Measurements from ENCODE around the gene HOXD3. TPM values are rescaled to one million over a fixed set of nuclear protein-coding genes. Genes with fewer than 3 reads are reported as not detected.

Gene HOXD3
- total RNA-seq, 2 donors from 2014 or later: not detected

- no peak for DNase-seq (ENCODE audit: low spot score)
- peaks cover 32% of the 10 kb centered on the region for H3K36me3 Mint-ChIP-seq
- H3K27ac Mint-ChIP-seq: no peak overlapping the region
- H3K4me1 Mint-ChIP-seq (ENCODE audit: low read depth in 2 of 2): peaks cover 30% of the 10 kb centered on the region in 2 donors
- H3K9me3 Mint-ChIP-seq: no peaks in the 10 kb centered on the region
- no peak for ATAC-seq
- H3K27me3 Mint-ChIP-seq: peaks cover 62 to 81% of the 10 kb centered on the region in 2 donors
- H3K4me3 Mint-ChIP-seq: no peak overlapping the region
These were observed 23.1 kb upstream of the HOXD3 start for GRCh38 chr2:176134035-176134434.

- no peak for ATAC-seq
- Mint-ChIP-seq H3K4me3 (peak overlapping the region; percentile 24), H3K9me3 (peaks cover 4% of the 10 kb centered on the region), H3K4me1 (ENCODE audit: low read depth in 2 of 2) (peaks cover 33 to 34% of the 10 kb centered on the region in 2 donors), H3K36me3 (peaks cover 35% of the 10 kb centered on the region), H3K27ac (no peak overlapping the region), H3K27me3 (peaks cover 67 to 89% of the 10 kb centered on the region in 2 donors)
- DNase-seq (ENCODE audit: low spot score): no peak
These were observed 22.1 kb upstream of the HOXD3 start for GRCh38 chr2:176135035-176135440.

- no peak overlapping the region for H3K4me3 Mint-ChIP-seq
- DNase-seq (ENCODE audit: low spot score) (no peak), ATAC-seq (no peak)
- H3K27ac Mint-ChIP-seq: no peak overlapping the region
- H3K4me1 Mint-ChIP-seq (ENCODE audit: low read depth in 2 of 2): peaks cover 34% of the 10 kb centered on the region in 2 donors
- H3K9me3 Mint-ChIP-seq: peaks cover 4% of the 10 kb centered on the region
- peaks cover 64 to 87% of the 10 kb centered on the region in 2 donors for H3K27me3 Mint-ChIP-seq
- peaks cover 35% of the 10 kb centered on the region for H3K36me3 Mint-ChIP-seq
These were observed 20.5 kb upstream of the HOXD3 start for GRCh38 chr2:176136374-176137251.

GRCh38 chr2:176137252-176137580, 19.9 kb upstream of the HOXD3 start:
- H3K27ac Mint-ChIP-seq: no peak overlapping the region
- H3K9me3 Mint-ChIP-seq: peaks cover 4% of the 10 kb centered on the region
- DNase-seq (ENCODE audit: low spot score) (no peak), ATAC-seq (no peak)
- H3K27me3 Mint-ChIP-seq: peaks cover 64 to 83% of the 10 kb centered on the region in 2 donors
- H3K4me3 Mint-ChIP-seq: no peak overlapping the region
- H3K4me1 Mint-ChIP-seq (ENCODE audit: low read depth in 2 of 2): peaks cover 31% of the 10 kb centered on the region in 2 donors
- peaks cover 35% of the 10 kb centered on the region for H3K36me3 Mint-ChIP-seq

DNA sequence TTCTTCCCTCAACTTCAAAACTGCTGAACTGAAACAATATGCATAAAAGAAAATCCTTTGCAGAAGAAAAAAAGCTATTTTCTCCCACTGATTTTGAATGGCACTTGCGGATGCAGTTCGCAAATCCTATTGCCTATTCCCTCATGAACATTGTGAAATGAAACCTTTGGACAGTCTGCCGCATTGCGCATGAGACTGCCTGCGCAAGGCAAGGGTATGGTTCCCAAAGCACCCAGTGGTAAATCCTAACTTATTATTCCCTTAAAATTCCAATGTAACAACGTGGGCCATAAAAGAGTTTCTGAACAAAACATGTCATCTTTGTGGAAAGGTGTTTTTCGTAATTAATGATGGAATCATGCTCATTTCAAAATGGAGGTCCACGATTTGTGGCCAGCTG, 19.2 kb upstream of the HOXD3 start:
- Mint-ChIP-seq H3K9me3 (peaks cover 4% of the 10 kb centered on the region), H3K36me3 (peaks cover 31% of the 10 kb centered on the region), H3K4me3 (no peak overlapping the region), H3K27me3 (peaks cover 60 to 80% of the 10 kb centered on the region in 2 donors), H3K27ac (no peak overlapping the region), H3K4me1 (ENCODE audit: low read depth in 2 of 2) (peaks cover 26 to 27% of the 10 kb centered on the region in 2 donors)
- DNase-seq (ENCODE audit: low spot score) (no peak), ATAC-seq (no peak)

DNA sequence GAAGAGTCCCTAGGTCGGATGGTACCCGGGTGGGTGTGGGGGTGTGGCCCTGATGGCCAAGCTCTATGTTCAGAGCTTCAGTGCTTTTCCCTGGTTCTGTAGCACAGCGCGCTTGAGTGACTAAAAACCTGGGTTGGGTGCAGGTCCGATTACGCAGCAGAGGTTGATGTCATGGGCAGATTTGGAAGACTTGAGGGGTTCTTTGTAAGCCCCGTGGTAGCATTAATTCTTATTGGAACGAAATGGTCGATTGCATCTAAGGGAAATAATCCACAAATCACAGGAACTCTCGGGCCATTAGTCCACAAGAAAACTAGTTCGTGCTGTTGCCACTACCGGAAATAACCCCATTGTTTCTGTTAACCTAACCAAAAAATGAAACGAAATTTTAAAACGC, 18.6 kb upstream of the HOXD3 start:
- peaks cover 4% of the 10 kb centered on the region for H3K9me3 Mint-ChIP-seq
- no peak overlapping the region for H3K27ac Mint-ChIP-seq
- DNase-seq (ENCODE audit: low spot score) (no peak), ATAC-seq (no peak)
- peaks cover 31% of the 10 kb centered on the region for H3K36me3 Mint-ChIP-seq
- peak overlapping the region; percentile 60 for H3K4me3 Mint-ChIP-seq
- peaks cover 64 to 80% of the 10 kb centered on the region in 2 donors for H3K27me3 Mint-ChIP-seq
- peaks cover 25 to 27% of the 10 kb centered on the region in 2 donors for H3K4me1 Mint-ChIP-seq (ENCODE audit: low read depth in 2 of 2)

- Mint-ChIP-seq H3K36me3 (peaks cover 28% of the 10 kb centered on the region), H3K9me3 (peaks cover 4% of the 10 kb centered on the region), H3K27me3 (peaks cover 64 to 80% of the 10 kb centered on the region in 2 donors), H3K4me3 (peak overlapping the region; percentile 60), H3K4me1 (ENCODE audit: low read depth in 2 of 2) (peaks cover 25 to 27% of the 10 kb centered on the region in 2 donors), H3K27ac (no peak overlapping the region)
- DNase-seq (ENCODE audit: low spot score) (no peak), ATAC-seq (no peak)
These were observed 18.0 kb upstream of the HOXD3 start for GRCh38 chr2:176138923-176139660.

- ATAC-seq: no peak
- no peak for DNase-seq (ENCODE audit: low spot score)
- H3K36me3 Mint-ChIP-seq: peaks cover 25% of the 10 kb centered on the region
- peaks cover 4% of the 10 kb centered on the region for H3K9me3 Mint-ChIP-seq
- H3K27me3 Mint-ChIP-seq: peaks cover 62 to 80% of the 10 kb centered on the region in 2 donors
- peaks cover 25 to 27% of the 10 kb centered on the region in 2 donors for H3K4me1 Mint-ChIP-seq (ENCODE audit: low read depth in 2 of 2)
- no peak overlapping the region for H3K27ac Mint-ChIP-seq
- H3K4me3 Mint-ChIP-seq: no peak overlapping the region
These were observed 17.2 kb upstream of the HOXD3 start for GRCh38 chr2:176139661-176140512.

GRCh38 chr2:176140513-176141317, 16.4 kb upstream of the HOXD3 start:
- Mint-ChIP-seq H3K9me3 (peaks cover 4% of the 10 kb centered on the region), H3K27me3 (peaks cover 59 to 79% of the 10 kb centered on the region in 2 donors), H3K4me1 (ENCODE audit: low read depth in 2 of 2) (peaks cover 20 to 21% of the 10 kb centered on the region in 2 donors), H3K36me3 (peaks cover 19% of the 10 kb centered on the region), H3K4me3 (peak overlapping the region; percentile 34), H3K27ac (no peak overlapping the region)
- DNase-seq (ENCODE audit: low spot score): no peak
- ATAC-seq: peak; percentile 81 to 84

DNA sequence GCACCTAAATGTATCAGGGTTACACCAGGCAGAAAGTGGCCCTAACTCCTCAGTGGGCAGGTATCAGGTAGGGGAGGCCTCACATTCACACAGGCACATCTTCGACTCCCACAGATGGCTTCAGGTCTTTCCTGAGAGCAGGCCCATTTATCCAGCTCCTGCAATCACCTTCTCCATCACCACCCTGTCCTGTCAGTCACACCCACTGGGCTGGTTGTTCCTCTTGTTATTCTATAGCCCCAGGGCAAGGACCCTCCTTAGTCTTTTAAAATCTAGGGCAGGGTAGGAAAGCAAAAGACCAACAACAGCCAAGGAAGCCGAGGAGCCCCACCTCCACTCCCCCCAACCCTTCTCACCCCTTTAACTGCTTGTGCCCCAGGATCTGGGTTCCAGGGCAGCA, 14.8 kb upstream of the HOXD3 start:
- Mint-ChIP-seq H3K27me3 (peaks cover 61 to 85% of the 10 kb centered on the region in 2 donors), H3K4me1 (ENCODE audit: low read depth in 2 of 2) (peaks cover 17 to 19% of the 10 kb centered on the region in 2 donors), H3K4me3 (no peak overlapping the region), H3K27ac (no peak overlapping the region), H3K9me3 (peaks cover 4% of the 10 kb centered on the region), H3K36me3 (peaks cover 18% of the 10 kb centered on the region)
- ATAC-seq (no peak), DNase-seq (ENCODE audit: low spot score) (no peak)

DNA sequence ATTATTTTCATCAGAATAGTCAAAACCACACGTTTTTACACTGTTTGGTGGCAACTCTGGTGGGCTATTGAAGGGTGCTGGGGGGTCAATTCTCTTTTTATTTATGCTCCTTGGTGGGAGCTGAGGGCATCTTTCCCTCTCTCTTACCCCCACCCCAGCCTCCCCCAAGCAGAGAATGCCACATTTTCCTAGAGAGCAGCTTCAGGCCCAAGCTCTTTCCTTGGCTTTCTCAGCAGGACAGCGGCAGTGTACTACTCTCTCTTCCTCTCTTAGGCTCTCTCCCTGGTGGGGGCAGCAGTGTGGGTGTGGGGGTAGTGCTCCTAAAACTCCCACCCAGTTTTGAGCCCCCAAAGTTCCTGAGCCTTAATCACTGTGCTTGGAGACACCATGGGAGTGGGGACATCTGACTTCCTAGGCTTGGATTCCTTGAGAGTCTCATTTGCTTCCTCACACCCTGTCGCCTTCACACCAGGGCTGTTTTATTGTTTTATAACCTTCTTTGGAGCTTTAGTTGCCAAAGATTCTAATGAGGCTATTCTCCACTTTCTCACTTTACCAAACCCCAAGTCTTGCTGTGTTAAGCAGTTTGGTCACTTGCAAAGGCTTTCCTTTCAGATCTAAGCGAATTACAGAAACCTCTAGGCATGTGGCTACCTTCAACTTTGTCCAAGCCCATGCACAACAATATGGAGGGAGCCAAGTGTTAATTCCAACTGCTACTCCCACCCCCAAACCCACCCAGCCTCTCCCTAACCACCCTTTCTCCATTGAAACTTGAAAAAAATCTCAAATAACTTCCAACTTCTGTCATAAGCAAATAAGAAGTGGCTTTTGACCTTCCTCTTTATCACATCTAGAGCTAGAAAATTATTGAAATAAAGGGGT, 11.8 kb upstream of the HOXD3 start:
- Mint-ChIP-seq H3K4me3 (no peak overlapping the region), H3K36me3 (no peaks in the 10 kb centered on the region), H3K27ac (no peak overlapping the region), H3K4me1 (ENCODE audit: low read depth in 2 of 2) (peaks cover 6 to 7% of the 10 kb centered on the region in 2 donors), H3K9me3 (no peaks in the 10 kb centered on the region), H3K27me3 (peaks cover 56 to 83% of the 10 kb centered on the region in 2 donors)
- ATAC-seq (no peak), DNase-seq (ENCODE audit: low spot score) (no peak)

GRCh38 chr2:176146101-176146500, 11.0 kb upstream of the HOXD3 start:
- Mint-ChIP-seq H3K36me3 (no peaks in the 10 kb centered on the region), H3K4me3 (no peak overlapping the region), H3K27ac (no peak overlapping the region), H3K27me3 (peaks cover 59 to 85% of the 10 kb centered on the region in 2 donors), H3K9me3 (no peaks in the 10 kb centered on the region), H3K4me1 (ENCODE audit: low read depth in 2 of 2) (peaks cover 4 to 5% of the 10 kb centered on the region in 2 donors)
- ATAC-seq: no peak
- no peak for DNase-seq (ENCODE audit: low spot score)
